Transverse colon (tissue), 3 donors: ENCODE results near the gene RGS2.

Experiments
- CTCF ChIP-seq, 5 experiments: fragments of 200-600 bp in 3 of 5; fragments of 450-650 bp in 2 of 5; sonication (generic) in 3 of 5; IDR thresholded peaks; 1 replicate in 2 of 5; 2 replicates in 3 of 5; pipeline ENCODE4 v1.5.1; 2016 to 2017; ENCODE audit warnings: antibody characterized with exemption in 5 of 5, inconsistent platforms in 3 of 5, mild to moderate bottlenecking in 2 of 5, moderate library complexity in 1 of 5
- POLR2A ChIP-seq: fragments of 450-650 bp; IDR thresholded peaks from one replicate; pipeline ENCODE4 v1.6.1; 2016; ENCODE audit warnings: antibody characterized with exemption, mild to moderate bottlenecking, moderate library complexity

DNA sequence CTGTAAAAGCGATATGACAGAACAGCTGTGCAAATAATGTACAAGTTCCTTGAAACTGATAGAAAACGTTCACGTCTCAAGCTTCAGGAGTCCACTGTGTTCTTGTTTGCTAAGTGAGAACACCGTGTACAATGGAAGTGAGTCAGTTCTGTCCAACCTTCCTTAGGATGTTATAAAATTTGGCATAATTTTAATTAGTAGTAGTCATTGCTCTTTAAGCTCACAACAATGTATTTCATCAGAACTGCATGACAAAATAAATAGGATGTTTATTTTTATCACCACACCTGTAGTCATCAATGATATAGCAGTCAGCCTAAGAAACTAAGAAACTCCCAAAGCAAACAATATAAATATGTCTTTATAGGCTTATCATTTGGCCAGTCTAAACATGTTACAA, 53.0 kb downstream of the RGS2 start:
- TF ChIP-seq CTCF (IDR thresholded peaks at IDR 0.05) (no peak), POLR2A (no peak)
